Choroid plexus epithelial cell (primary cell): Measurements from ENCODE around the gene FBXW7.
A peak's percentile ranks its signal among the peaks of the same experiment; 100 is the strongest.
"Not testable (repeated sequence)": the region's sequence is repeated elsewhere in the genome, so short reads cannot be mapped to it uniquely, and the experiment has no call there.

Experiments
- DNase-seq: peaks from one replicate; pipeline ENCODE4 v3.0.0-alpha.2; 2010; ENCODE audit warnings: low read depth
- H3K4me3 ChIP-seq: 2 replicates; pipeline ENCODE4 v1.5.1; 2011; ENCODE audit warnings: low read depth, mild to moderate bottlenecking, control low read depth, low read length, moderate library complexity
- CTCF ChIP-seq: conservative IDR thresholded peaks from 2 replicates; pipeline ENCODE4 v1.5.1; 2011; ENCODE audit warnings: low read depth, mild to moderate bottlenecking, control low read depth, inconsistent platforms, low read length, moderate library complexity

The FBXW7 gene

GRCh38 chr4:152545088-152545487 lies 9.2 kb upstream of the FBXW7 start:
- no peak overlapping the region for H3K4me3 ChIP-seq
- TF ChIP-seq CTCF, result no peak
- DNase-seq, result no peak

DNA sequence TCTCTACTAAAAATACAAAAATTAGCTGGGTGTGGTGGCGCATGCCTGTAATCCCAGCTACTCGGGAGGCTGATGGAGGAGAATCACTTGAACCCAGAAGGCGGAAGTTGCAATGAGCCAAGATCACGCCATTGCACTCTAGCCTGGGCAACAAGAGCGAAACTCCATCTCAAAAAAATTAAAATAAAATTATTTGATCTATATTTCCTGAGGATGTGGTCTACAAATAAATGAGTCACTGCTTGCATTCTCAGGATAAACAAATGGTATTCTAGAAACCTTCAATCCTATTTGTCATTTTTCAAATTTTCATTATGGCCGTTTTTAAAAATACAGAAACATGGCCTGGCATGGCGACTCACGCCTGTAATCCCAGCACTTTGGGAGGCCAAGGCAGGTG lies 8.6 kb upstream of the FBXW7 start:
- DNase-seq, result not testable (repeated sequence)

GRCh38 chr4:152540941-152541340 lies 5.0 kb upstream of the FBXW7 start:
- TF ChIP-seq CTCF, result no peak
- H3K4me3 ChIP-seq, result no peak overlapping the region
- DNase-seq, result no peak

More for the DNA sequence above, 8.6 kb upstream of the FBXW7 start:
- H3K4me3 ChIP-seq, result not testable (repeated sequence)

DNA sequence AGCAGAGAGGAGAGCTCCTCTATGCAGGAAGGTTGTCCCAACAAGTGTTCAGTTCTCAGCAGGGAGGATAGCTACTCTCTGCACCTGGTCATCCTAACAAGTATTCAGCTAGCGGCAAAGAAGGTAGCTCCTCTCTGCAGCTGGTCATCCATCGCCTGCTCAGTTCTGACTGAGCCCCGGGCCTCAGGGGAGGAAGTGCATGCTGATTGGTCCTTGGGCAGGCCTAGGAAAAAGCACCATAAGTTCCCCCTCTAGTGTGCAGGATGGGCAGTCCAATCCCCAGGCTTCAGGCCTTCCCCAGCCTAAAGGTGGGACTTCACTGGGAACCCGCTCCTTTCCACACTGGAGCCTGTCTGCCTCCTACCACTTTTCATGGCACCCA lies 4.4 kb upstream of the FBXW7 start:
- no peak overlapping the region for H3K4me3 ChIP-seq
- peak; percentile 14 for DNase-seq
- TF ChIP-seq CTCF, result peak; percentile 4

DNA sequence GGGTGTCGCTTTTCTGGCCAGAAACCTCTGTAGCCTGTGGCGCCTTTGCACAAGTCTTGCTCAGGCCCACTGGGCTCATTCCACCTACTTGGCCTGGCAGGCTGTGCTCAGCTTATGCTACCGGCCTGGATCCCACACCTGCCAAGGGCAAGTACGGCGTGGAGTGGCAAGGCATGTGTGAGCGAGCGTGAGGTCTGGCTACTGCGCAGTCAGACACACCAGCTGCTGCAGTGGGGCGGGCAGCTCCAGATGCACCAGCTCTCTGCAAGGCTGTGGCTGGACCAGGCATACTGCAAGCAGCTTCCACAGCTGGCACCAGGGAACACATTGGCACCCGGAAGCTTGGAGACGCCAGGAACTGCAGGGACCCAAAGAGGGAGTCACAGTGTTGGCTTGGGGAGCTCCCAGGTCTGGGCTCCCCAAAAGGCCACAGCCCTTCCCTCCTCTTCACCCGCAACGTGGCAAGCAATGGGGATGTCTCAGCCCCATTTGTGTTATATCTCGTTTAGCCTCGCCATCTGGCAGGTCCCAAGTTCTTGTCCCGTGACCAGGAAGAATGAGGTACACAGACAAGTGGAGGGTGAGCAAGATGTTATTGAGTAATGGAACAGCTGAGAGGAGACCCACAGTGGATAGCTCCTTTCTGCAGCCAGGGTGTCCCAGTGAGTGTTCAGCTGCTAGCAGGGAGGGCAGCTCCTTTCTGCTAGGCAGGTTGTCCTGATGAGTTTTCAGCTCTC lies 3.8 kb upstream of the FBXW7 start:
- no peak for DNase-seq
- H3K4me3 ChIP-seq, result no peak overlapping the region
- no peak for TF ChIP-seq CTCF

DNA sequence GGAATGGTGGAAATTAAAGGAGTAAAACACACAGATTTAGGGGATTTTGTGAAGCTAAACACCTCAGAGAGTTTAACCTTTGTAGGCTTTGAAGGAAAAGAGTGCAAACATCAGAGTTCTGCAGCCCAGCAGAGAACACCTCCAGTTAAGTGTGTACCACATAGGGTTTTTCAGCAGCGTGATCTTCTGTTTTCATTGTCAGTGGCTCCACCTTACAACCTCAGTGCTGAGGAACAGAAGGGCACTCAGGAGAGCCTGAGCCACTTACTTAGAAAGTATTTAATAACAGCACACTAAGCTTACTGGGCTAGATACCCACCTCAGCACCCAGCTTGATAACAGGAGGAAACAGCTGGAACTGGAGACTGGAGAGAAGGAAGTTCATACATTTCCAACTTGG lies 2.0 kb upstream of the FBXW7 start:
- no peak for TF ChIP-seq CTCF
- no peak for DNase-seq
- H3K4me3 ChIP-seq, result no peak overlapping the region

GRCh38 chr4:152536545-152537182 lies 772 bp upstream of the FBXW7 start:
- peak overlapping the region; percentile 95 for H3K4me3 ChIP-seq
- no peak for TF ChIP-seq CTCF
- DNase-seq, result peak; percentile 65
